ENCODE results near the gene GPR17. TPM values are rescaled to one million over a fixed set of nuclear protein-coding genes. Genes with fewer than 3 reads are reported as not detected.

The GPR17 gene
- total and polyA plus RNA-seq, 2 donors: 0.11 to 0.47 TPM

DNA sequence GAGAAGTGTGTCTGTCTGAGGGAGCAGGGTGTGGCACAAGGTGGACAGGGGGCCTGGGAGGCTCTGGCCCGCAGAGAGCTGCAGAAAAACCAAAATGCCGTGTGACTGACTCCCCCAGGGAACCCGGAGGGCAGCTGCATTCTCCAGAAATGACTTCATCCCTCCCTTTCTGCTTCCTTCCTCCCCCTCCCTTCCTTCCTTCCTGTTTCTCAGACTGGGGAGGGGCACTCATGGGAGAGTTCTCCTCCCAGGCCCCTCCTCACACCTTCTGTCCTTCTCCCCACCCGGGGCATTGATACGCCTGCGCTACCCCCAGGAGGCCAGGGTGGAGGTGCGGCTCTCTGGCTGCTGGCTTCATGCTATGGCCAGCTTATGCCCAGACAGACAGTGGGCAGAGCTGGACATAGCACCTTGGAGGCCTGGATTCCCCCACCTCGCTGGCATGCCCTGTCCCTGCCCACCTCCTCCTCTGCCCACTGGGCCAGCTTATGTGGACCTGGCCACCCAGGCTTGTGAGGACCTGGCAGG, 8.2 kb upstream of the GPR17 start:
- no peaks in the 10 kb centered on the region for H3K36me3 ChIP-seq (ENCODE audit: insufficient read depth)
- no peak overlapping the region for H3K27ac ChIP-seq (ENCODE audit: low read depth)
- H3K4me1 ChIP-seq (ENCODE audit: insufficient read depth): no peaks in the 10 kb centered on the region
- WGBS: 25% methylated on average over 8 of the region's 8 CpGs
- DNase-seq (ENCODE audit: extremely low spot score): peak; percentile 60
- no peak overlapping the region for H3K4me3 ChIP-seq (ENCODE audit: low read depth, low read length)

DNA sequence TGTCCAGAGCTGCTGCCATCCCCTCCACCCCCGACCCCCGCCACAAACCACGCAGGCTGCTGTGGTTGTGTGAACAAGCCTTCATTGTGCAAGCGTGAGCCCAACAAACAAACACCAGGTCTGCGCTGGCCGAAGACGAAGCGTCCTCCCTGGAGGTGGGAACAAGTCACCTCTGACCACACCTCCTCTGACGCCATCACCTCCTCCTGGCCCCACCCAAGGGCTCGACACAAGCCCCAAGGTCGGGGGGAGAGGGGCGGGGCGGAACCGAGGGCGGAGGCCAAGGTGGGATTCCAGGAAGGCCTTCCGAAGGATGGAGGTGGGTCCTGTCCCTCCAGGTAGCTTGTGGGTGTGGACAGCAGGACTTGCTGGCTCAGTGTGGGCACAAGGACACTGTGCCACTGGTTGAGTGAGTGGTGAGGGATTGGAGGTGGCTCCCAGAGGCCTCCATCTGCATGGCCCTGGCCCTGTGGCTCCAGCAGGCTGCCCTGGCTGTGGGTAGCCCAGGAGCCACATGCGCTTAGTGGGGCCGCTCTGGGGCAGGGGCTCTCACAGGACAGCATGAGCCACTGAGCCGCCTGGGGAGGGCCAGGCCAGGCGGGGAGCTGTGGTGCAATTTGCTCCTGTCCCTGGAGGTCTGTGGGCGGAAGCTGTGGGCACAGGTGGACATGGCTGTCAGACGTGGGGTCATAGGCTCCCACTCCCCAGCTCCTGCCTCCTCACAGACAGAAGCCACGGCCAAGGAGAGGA, 7.4 kb upstream of the GPR17 start:
- no peak for DNase-seq (ENCODE audit: extremely low spot score)
- 64% methylated on average over 23 of the region's 23 CpGs for WGBS
- H3K36me3 ChIP-seq (ENCODE audit: insufficient read depth): no peaks in the 10 kb centered on the region
- H3K4me3 ChIP-seq (ENCODE audit: low read depth, low read length): no peak overlapping the region
- H3K27ac ChIP-seq (ENCODE audit: low read depth): peak overlapping the region; percentile 24
- H3K4me1 ChIP-seq (ENCODE audit: insufficient read depth): no peaks in the 10 kb centered on the region

DNA sequence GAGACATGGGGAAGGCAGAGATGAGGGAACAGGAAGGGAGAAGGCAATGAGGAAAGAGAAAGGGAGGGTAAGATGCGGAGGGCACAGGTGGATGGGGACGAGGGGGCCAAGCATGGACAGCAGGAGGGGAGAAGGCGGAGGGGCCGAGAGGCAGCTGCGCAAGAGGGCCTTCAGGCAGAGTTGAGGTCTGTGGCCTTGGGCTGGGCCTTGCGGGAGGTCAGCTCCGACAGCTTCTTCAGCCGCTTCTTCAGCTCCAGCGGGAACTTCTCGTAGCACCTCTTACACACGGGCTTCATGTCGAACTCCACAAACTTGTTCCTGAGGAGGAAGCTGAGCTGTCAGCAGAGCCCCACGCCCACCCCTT, 6.9 kb upstream of the GPR17 start:
- Histone ChIP-seq H3K4me1 (ENCODE audit: insufficient read depth) (no peaks in the 10 kb centered on the region), H3K4me3 (ENCODE audit: low read depth, low read length) (no peak overlapping the region), H3K27ac (ENCODE audit: low read depth) (no peak overlapping the region), H3K36me3 (ENCODE audit: insufficient read depth) (no peaks in the 10 kb centered on the region)
- 88% methylated on average over 13 of the region's 13 CpGs for WGBS
- no peak for DNase-seq (ENCODE audit: extremely low spot score)

DNA sequence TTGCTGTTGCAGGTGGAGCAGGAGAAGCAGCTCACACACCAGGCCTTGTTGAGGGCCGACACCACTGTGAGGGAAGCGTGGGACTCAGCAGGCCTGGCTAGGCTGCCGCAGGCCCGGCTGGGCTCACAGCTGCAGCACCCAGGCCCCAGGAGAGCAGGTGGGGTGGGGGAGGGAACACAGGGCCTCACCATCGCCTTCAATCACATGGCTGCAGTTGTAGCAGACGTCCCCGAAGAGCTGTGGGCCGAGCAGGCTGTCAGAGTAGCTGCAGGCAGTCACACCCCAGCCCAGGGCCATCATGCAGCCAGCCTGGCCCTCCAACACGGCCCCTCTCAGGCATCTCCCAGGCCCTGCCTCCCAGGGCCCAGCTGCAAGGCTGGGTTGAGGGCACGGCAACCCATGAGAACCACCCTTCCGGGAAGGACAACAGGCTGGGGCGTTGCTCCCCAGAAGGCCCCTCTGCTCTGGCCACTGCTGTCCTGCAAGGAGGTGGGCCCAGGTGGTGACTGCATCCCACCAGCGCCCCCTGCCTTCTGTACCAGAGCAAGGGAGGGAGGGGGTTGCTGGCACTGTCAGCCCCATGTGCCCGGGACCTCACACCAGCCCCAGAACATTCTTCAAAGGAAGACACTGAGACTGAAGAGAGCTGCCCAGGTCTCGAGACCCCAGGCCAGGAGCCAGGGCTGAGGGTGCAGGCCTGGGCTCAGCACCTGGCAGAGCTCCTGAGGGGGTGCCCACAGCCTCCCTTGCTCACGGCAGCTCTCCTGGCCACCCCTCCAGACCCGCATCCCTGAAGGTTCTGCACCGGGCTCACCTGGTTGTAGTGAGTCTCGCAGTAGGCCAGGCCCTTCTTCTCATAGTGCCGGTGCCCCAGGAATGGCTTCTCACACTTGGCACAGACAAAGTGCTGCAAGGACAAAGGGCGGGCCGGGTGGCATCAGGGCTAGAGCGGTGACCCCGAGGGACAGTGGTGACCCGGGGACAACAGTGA, 5.6 kb upstream of the GPR17 start:
- H3K27ac ChIP-seq (ENCODE audit: low read depth): no peak overlapping the region

DNA sequence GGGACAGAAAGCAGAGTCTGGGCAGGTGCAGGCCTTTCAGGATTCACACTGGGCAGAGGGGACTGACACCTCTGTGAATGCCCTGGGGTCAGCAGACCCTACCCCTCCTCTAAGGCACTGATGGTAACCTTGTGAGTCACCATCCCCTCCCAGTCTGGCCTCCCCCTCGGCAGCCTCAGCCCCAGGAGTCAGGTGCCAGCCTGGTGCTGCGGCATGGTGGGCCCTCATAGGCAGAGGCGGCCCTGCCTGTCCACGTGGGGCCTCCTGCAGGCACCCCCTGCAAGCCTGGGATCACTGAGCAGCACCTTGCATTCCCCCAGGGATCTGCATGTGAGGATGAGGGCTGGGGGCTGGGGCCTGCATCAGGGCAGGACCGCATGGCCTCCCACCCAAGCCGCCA, 4.8 kb upstream of the GPR17 start:
- Histone ChIP-seq H3K27ac (ENCODE audit: low read depth) (no peak overlapping the region), H3K4me1 (ENCODE audit: insufficient read depth) (no peaks in the 10 kb centered on the region), H3K36me3 (ENCODE audit: insufficient read depth) (no peaks in the 10 kb centered on the region), H3K4me3 (ENCODE audit: low read depth, low read length) (no peak overlapping the region)
- DNase-seq (ENCODE audit: extremely low spot score): no peak
- WGBS: 85% methylated on average over 6 of the region's 6 CpGs

More for the DNA sequence above, 5.6 kb upstream of the GPR17 start:
- no peaks in the 10 kb centered on the region for H3K36me3 ChIP-seq (ENCODE audit: insufficient read depth)
- DNase-seq (ENCODE audit: extremely low spot score): no peak
- H3K4me3 ChIP-seq (ENCODE audit: low read depth, low read length): no peak overlapping the region
- WGBS: 74% methylated on average over 25 of the region's 25 CpGs
- no peaks in the 10 kb centered on the region for H3K4me1 ChIP-seq (ENCODE audit: insufficient read depth)

DNA sequence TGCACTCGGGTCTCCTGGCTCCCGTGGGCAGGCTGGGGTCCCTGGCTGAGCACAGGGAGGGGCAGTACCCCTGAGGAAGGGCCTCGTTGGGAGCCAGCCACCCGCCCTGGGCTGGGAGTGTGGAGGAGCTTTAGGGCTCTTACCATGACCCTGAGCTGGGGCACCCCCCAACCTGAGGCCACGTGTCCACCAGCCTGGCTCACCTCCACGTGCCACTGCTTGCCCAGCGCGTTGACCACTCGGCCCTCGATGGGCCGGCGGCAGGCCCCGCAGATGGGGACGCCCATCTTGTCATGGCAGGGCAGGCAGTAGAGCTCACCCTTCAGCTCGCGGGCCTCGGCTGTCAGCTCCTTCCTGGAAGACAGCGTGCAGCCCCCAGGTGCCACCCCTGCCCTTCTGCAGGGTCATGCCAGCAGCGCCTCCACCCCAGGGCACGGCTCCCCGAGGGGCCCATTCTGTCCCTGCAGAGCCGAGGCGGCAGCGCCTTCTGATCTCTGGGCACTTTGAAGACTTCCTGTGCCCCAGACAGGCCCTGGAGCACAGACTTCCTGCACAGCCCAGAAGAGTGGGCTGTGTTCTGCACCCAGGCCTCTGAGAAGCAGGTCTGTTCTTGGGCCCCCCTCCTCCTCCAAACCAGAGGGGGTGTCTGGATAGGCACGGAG, 4.0 kb upstream of the GPR17 start:
- DNase-seq (ENCODE audit: extremely low spot score): no peak
- H3K4me3 ChIP-seq (ENCODE audit: low read depth, low read length): no peak overlapping the region
- 66% methylated on average over 25 of the region's 25 CpGs for WGBS
- H3K27ac ChIP-seq (ENCODE audit: low read depth): no peak overlapping the region
- H3K36me3 ChIP-seq (ENCODE audit: insufficient read depth): no peaks in the 10 kb centered on the region
- no peaks in the 10 kb centered on the region for H3K4me1 ChIP-seq (ENCODE audit: insufficient read depth)

DNA sequence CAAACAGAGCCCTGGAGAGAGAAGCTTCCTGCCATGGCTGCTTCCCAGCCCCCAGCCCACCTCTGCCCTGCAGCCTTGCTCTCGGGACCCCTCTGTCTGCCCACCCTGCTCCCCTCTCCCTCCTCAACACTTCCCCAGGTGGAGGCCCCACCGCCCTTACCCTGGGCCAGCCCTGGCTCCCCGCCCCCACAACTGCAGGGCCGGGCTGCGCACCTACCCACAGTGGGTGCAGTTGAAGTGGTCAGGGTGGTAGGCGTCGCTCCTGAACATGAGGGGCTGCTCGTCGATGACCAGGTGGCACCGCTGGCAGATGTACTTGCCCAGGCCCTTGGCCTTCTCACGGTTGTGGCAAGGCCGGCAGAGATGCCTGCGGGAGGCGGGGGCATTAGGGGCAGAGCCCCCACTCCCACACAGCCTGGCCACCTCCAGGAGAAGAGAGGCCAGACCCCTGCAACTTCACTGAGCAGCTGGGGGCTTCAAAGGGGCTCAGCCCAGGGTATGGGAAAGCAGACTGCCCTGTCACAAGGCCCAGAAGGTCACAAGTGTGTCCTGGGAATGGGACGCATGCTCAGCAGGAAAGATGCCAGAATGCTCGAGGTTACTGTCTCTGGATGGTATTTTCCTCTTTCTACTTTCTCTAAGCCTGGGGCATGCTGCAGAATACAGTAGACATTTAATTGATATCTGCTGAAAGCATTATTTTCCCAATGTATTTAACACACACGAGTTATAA, 3.1 kb upstream of the GPR17 start:
- no peak overlapping the region for H3K27ac ChIP-seq (ENCODE audit: low read depth)
- no peaks in the 10 kb centered on the region for H3K36me3 ChIP-seq (ENCODE audit: insufficient read depth)

DNA sequence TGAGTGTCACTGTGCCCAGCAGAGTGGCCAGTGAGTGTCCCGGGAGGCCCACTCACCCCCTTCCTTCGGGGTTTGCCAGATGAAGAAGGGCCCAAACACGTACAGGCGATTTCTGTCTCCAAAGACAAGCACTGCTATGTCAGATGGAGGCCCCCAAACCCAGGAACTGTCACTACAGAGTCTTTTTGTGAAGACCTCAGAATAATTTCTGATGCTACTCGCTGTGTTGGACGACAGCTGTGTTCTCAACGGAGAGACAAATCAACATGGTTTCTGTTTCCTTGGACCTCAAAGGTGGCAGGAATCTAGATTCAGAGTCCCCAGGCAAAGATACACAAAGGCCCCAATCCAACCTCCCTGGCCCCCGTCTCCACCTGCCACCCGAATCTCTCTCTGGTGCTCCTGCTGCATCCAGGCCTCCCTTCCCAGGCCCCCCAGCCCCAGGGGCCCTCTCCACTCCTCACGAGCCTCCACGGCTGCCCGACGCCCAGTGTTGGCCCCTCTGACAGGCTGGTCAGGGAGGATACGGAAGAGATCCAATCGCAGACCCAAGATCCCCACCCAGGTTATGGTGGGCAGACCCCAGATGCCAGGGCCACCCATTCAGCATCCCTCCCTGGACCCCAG, 2.4 kb upstream of the GPR17 start:
- H3K36me3 ChIP-seq (ENCODE audit: insufficient read depth): no peaks in the 10 kb centered on the region
- 84% methylated on average over 15 of the region's 15 CpGs for WGBS
- H3K27ac ChIP-seq (ENCODE audit: low read depth): no peak overlapping the region
- no peak for DNase-seq (ENCODE audit: extremely low spot score)
- H3K4me1 ChIP-seq (ENCODE audit: insufficient read depth): no peaks in the 10 kb centered on the region
- no peak overlapping the region for H3K4me3 ChIP-seq (ENCODE audit: low read depth, low read length)

More for the DNA sequence above, 3.1 kb upstream of the GPR17 start:
- WGBS: 79% methylated on average over 17 of the region's 17 CpGs
- Histone ChIP-seq H3K4me1 (ENCODE audit: insufficient read depth) (no peaks in the 10 kb centered on the region), H3K4me3 (ENCODE audit: low read depth, low read length) (no peak overlapping the region)
- no peak for DNase-seq (ENCODE audit: extremely low spot score)

DNA sequence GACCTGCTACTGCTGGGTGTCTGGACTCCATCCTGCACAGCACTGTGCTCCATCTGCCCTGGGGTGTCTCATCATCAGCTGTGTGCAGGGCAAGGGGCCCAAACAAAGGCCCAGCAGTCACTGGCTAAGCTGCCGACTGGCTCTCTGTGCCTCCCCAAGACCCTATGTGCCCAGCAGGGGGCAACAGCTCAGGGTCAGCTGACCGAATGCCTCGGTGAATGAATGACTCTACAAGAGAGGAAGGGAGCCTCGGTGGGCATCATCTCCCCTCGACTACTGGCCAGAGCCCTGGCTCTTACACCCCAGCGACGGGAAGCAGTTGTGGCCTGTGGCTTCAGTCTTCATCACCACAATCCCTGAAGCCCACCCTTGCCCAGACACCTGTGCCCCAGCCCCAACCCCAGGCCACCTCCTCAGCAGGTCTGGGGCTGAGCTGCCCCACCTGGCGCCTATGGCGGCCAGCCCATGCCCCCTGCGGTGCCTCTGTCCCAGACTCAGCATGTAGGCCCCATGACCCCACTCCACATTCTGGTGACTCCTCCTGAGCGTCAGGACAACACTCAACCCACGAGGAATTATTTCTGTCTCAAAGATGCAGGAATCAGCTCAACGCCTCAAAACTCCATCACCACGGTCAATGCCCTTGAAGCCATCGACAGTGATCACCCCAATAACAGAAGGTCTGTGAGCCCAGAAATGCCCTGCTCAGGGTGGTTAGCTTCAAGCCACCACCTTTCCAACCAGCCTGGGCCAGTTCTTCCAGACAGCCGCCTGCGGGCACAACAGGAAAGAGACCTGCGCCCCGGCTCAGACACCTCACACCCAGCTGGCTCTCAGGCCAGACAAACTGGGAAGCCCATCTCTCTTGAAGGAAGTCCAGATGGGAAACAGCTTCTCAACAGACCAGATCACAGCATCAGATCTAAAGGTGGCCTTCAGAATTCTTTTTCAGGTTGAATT, 1.6 kb upstream of the GPR17 start:
- H3K36me3 ChIP-seq (ENCODE audit: insufficient read depth): no peaks in the 10 kb centered on the region
- no peak overlapping the region for H3K27ac ChIP-seq (ENCODE audit: low read depth)
- no peak for DNase-seq (ENCODE audit: extremely low spot score)
- no peak overlapping the region for H3K4me3 ChIP-seq (ENCODE audit: low read depth, low read length)
- WGBS: 85% methylated on average over 19 of the region's 19 CpGs
- H3K4me1 ChIP-seq (ENCODE audit: insufficient read depth): no peaks in the 10 kb centered on the region

DNA sequence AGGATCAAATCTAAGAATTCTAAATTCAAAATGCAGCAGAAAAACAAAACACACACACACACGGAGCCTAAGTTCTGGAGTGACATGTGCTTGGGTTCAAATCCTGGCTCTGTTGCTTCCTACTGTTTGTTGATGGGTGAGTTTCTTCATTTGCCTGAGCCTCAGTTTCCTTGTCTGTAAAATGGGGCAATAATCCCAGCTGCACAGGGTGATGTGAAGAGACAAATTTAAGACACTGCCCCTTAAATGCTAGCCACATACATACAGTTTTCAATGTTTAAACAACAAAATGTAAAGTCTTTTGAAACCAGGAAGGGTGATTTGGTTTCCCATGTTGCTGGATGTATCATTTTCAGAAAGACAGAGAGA, 943 bp upstream of the GPR17 start:
- H3K4me1 ChIP-seq (ENCODE audit: insufficient read depth): no peaks in the 10 kb centered on the region
- H3K27ac ChIP-seq (ENCODE audit: low read depth): no peak overlapping the region
- no peaks in the 10 kb centered on the region for H3K36me3 ChIP-seq (ENCODE audit: insufficient read depth)
- 77% methylated on average over 1 of the region's 1 CpG for WGBS
- no peak overlapping the region for H3K4me3 ChIP-seq (ENCODE audit: low read depth, low read length)
- no peak for DNase-seq (ENCODE audit: extremely low spot score)

DNA sequence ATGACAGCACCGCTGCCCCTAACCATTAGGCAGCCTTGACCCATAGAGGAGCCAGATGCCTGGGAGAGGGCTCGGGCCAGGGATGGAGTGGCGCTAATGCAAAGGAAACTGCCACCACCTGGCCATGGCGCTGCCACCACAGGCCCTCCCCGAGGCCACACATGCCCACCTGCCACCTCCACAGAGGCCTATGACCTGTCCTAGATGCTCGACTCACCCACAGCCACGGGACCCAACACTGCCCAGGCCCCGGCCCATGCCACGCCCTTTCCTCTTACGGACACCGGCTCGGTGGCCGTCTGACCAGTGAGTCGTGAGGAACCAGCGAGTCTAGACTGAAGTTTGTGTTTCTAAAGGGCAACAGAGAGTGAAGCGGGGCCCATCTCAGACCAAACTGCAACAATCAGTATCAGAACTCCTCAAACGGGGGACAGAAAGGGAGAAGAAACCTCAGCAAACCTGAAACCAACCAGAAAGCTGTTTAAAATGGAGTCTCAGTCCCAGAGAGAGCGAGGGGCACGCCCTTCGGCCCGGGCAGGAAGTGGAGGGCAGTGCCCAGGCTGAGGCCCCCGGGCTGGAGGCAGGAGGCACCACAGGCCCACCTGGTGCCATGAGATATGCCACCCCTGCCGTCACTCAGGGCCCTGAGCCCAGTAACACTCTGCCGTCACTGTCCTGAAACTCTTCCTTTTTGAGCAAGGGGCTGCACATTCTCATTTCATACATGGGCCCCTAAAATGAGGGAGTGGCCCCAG, 711 bp downstream of the GPR17 start:
- DNase-seq (ENCODE audit: extremely low spot score): no peak
- Histone ChIP-seq H3K4me1 (ENCODE audit: insufficient read depth) (no peaks in the 10 kb centered on the region), H3K36me3 (ENCODE audit: insufficient read depth) (no peaks in the 10 kb centered on the region), H3K4me3 (ENCODE audit: low read depth, low read length) (no peak overlapping the region), H3K27ac (ENCODE audit: low read depth) (no peak overlapping the region)
- WGBS: 70% methylated on average over 24 of the region's 24 CpGs
